H1 (cell line): ENCODE measurements around the gene FHIT. TPM values are rescaled to one million over a fixed set of nuclear protein-coding genes. Genes with fewer than 3 reads are reported as not detected.

ENCODE experiments used
- CHD2 ChIP-seq: IDR thresholded peaks from 2 replicates; pipeline ENCODE4 v1.6.1; 2012; ENCODE audit warnings: low read length, improper control_type of control experiment
- CHD7 ChIP-seq: fragments of 300-600 bp; sonication (generic); IDR thresholded peaks from 2 replicates; pipeline ENCODE4 v1.7.1; 2012; ENCODE audit warnings: low read length, moderate library complexity, mild to moderate bottlenecking, inconsistent platforms; ENCODE audit not compliant: insufficient replicate concordance
- CREB1 ChIP-seq: IDR thresholded peaks from 2 replicates; pipeline ENCODE4 v1.6.1; 2012; ENCODE audit warnings: inconsistent platforms
- CTBP2 ChIP-seq: IDR thresholded peaks from 2 replicates; pipeline ENCODE4 v1.7.0; 2011; ENCODE audit warnings: borderline replicate concordance, mild to moderate bottlenecking, moderate library complexity, mixed read lengths, low read length; ENCODE audit not compliant: insufficient read depth, insufficient read length
- EZH2 ChIP-seq: fragments of 200-600 bp; sonication (generic); IDR thresholded peaks from 2 replicates; pipeline ENCODE4 v1.7.1; 2012; ENCODE audit warnings: low read depth, mild to moderate bottlenecking, moderate library complexity, low read length, inconsistent platforms; ENCODE audit not compliant: severe bottlenecking
- KDM4A ChIP-seq: IDR thresholded peaks from one replicate; pipeline ENCODE4 v1.7.1; 2012; ENCODE audit warnings: low read depth, mild to moderate bottlenecking, moderate library complexity, low read length, inconsistent platforms; ENCODE audit not compliant: severe bottlenecking
- PHF8 ChIP-seq: fragments of 200-600 bp; sonication (generic); conservative IDR thresholded peaks from 2 replicates; pipeline ENCODE4 v1.7.1; 2012; ENCODE audit warnings: low read depth, mild to moderate bottlenecking, inconsistent platforms, low read length, moderate library complexity
- SAP30 ChIP-seq: fragments of 300-600 bp; sonication (generic); IDR thresholded peaks from 2 replicates; pipeline ENCODE4 v1.7.1; 2012; ENCODE audit warnings: low read length, moderate library complexity, mild to moderate bottlenecking, inconsistent platforms; ENCODE audit not compliant: insufficient read depth, insufficient replicate concordance
- SIN3A ChIP-seq, 2 experiments: IDR thresholded peaks in 1 of 2; conservative IDR thresholded peaks in 1 of 2; 2 replicates each; pipeline ENCODE4 v1.6.1; 2011 to 2012; ENCODE audit warnings: low read length in 2 of 2, improper control_type of control experiment in 1 of 2, low read depth in 1 of 2, mild to moderate bottlenecking in 1 of 2
- SP2 ChIP-seq: IDR thresholded peaks from 2 replicates; pipeline ENCODE4 v1.6.1; 2012; ENCODE audit warnings: mild to moderate bottlenecking, low read length, inconsistent platforms
- polyA plus RNA-seq, 7 experiments: library from polyadenylated mRNA; depleted of rRNA in 3 of 7; stranded (reverse) in 5 of 7; unstranded in 2 of 7; fragments of >200 nt in 5 of 7; fragments of 200-250 nt in 2 of 7; gene quantifications; 1 replicate in 5 of 7; 2 replicates in 1 of 7; 4 replicates in 1 of 7; pipeline versions ENCODE4 v1.2.1 to v1.2.3, GENCODE V29; 2011 to 2013; ENCODE audit warnings: missing spikeins in 2 of 7, mixed read lengths in 2 of 7
- total RNA-seq: library from RNA; stranded (reverse); fragmentation: NEBNext Ultra II Directional; extraction: Animal tissue kit (Norgen Biotek cat#: 25700); gene quantifications from 2 replicates; pipeline ENCODE4 v1.2.1, GENCODE V29; 2021
- TF ChIP-seq, protein P1 (sequence below): IDR thresholded peaks from 2 replicates; pipeline ENCODE4 v1.6.1; 2012; ENCODE audit warnings: inconsistent platforms

The FHIT gene
- total and polyA plus RNA-seq, 2 of the 8 experiments (the other 6 are each of a cell fraction or from before 2014, with no cell fraction given), result 1.2 to 3.2 TPM

DNA sequence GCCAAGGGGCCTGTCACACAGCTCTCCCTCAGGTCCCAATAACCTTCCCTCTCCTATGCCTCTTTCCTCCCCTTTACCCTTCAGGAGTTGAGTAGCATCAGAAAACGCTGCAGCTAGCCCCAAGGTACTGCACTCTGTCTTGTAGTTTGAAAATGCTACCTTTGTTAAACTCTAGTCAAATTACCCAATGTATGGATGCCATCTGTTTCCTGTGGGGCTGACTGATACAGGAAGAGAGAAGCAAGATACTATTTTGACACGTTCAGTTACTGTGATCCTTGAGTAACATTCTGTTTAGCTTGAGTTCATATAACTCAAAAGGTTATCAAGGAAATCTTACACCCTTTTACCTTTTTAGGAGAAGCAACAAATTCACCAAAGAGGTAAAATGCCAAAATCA, 493.1 kb downstream of the FHIT start (continued):
- TF ChIP-seq CHD7, result no peak
- TF ChIP-seq SAP30, result no peak
- TF ChIP-seq CHD2, result no peak
- TF ChIP-seq CREB1, result no peak
- TF ChIP-seq KDM4A, result no peak
- TF ChIP-seq PHF8, result no peak
- no peak for TF ChIP-seq SIN3A (conservative IDR thresholded peaks at IDR 0.05 in 1 of 2, IDR thresholded peaks at IDR 0.05 in 1 of 2; ENCODE audit: low read depth in 1 of 2, low read length in 2 of 2)
- TF ChIP-seq EZH2, result no peak
- TF ChIP-seq CTBP2, result no peak
- TF ChIP-seq, protein P1, sequence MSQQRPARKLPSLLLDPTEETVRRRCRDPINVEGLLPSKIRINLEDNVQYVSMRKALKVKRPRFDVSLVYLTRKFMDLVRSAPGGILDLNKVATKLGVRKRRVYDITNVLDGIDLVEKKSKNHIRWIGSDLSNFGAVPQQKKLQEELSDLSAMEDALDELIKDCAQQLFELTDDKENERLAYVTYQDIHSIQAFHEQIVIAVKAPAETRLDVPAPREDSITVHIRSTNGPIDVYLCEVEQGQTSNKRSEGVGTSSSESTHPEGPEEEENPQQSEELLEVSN, result no peak
- no peak for TF ChIP-seq SP2
